ENCODE measurements around the gene LRRC18. TPM values are rescaled to one million over a fixed set of nuclear protein-coding genes. Genes with fewer than 3 reads are reported as not detected.

LRRC18 gene
- total RNA-seq, 1 experiment from 2014 or later = not detected

GRCh38 chr10:48964038-48964437 lies 24.4 kb upstream of the LRRC18 start:
- no peaks in the 10 kb centered on the region for H3K36me3 ChIP-seq (ENCODE audit: low read depth, low read length)
- H3K27me3 ChIP-seq (ENCODE audit: low read length) = peaks cover 38% of the 10 kb centered on the region
- H3K9me2 ChIP-seq (replicated peaks; ENCODE audit: low read length) = no peaks in the 10 kb centered on the region
- no TSS peak for BruUV-seq (replicated peaks)
- no peak overlapping the region for H3K9ac ChIP-seq (ENCODE audit: low read length)
- no peak overlapping the region for H3K4me2 ChIP-seq (ENCODE audit: low read length)
- no peaks in the 10 kb centered on the region for H3K79me2 ChIP-seq (ENCODE audit: low read length)
- no peak overlapping the region for H2AFZ ChIP-seq (ENCODE audit: low read length)
- POLR2A ChIA-PET (ENCODE audit: unreplicated experiment) = no interaction called here
- no peaks in the 10 kb centered on the region for H3K4me1 ChIP-seq (ENCODE audit: insufficient read depth, low read length)
- CTCF ChIA-PET = no interaction called here
- no peaks in the 10 kb centered on the region for H3K9me3 ChIP-seq (ENCODE audit: low read length)
- DNase-seq (no peak), ATAC-seq (no peak)
- H3K4me3 ChIP-seq (ENCODE audit: low read length) = no peak overlapping the region
- no peak overlapping the region for H3K27ac ChIP-seq (ENCODE audit: low read length)
- H4K20me1 ChIP-seq (ENCODE audit: low read length) = no peaks in the 10 kb centered on the region
- H3F3A ChIP-seq (ENCODE audit: low read length, unreplicated experiment) = no peaks in the 10 kb centered on the region
- TF ChIP-seq EZH2phosphoT487 (IDR thresholded peaks at IDR 0.05; ENCODE audit: borderline replicate concordance, low read length) (no peak), EZH2 (IDR thresholded peaks at IDR 0.05; ENCODE audit: low read length, unreplicated experiment) (no peak)
- TF ChIP-seq, protein P1, sequence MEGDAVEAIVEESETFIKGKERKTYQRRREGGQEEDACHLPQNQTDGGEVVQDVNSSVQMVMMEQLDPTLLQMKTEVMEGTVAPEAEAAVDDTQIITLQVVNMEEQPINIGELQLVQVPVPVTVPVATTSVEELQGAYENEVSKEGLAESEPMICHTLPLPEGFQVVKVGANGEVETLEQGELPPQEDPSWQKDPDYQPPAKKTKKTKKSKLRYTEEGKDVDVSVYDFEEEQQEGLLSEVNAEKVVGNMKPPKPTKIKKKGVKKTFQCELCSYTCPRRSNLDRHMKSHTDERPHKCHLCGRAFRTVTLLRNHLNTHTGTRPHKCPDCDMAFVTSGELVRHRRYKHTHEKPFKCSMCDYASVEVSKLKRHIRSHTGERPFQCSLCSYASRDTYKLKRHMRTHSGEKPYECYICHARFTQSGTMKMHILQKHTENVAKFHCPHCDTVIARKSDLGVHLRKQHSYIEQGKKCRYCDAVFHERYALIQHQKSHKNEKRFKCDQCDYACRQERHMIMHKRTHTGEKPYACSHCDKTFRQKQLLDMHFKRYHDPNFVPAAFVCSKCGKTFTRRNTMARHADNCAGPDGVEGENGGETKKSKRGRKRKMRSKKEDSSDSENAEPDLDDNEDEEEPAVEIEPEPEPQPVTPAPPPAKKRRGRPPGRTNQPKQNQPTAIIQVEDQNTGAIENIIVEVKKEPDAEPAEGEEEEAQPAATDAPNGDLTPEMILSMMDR (conservative IDR thresholded peaks at IDR 0.05; ENCODE audit: low read depth, low read length) = no peak
- intact Hi-C loops (cut with micrococcal nuclease) = no loop called here

DNA sequence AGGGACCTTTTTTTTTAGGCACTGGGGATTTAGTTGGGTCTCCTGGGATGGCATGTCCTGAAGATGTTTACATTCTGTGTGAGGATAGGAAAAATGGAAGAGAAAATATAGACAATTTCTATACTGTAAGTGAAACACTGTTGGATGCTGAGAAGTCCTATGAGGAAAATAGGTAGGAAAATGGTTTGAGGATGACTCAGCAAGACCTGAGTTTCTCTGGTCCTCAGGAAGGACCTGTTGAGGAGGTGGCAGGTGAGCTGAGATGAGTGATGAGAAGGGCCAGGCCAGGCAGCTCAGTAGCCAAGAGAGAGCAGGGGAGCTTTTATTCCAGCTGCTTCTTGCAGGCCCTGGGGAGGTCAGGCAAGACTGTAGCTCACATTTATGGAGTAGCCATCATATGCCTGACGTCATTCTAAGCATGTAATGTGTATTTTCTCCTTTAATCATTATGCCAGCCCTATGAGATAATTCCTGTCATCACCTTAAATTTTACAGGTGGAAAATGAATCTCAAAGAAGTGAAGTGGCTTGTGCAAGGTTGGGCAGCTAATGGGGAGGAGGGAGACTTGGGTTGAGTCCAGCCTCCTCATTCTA lies 19.1 kb upstream of the LRRC18 start:
- no peak for TF ChIP-seq EZH2phosphoT487 (IDR thresholded peaks at IDR 0.05; ENCODE audit: borderline replicate concordance, low read length)
- Histone ChIP-seq H3K79me2 (ENCODE audit: low read length) (no peaks in the 10 kb centered on the region), H3K9me2 (replicated peaks; ENCODE audit: low read length) (no peaks in the 10 kb centered on the region), H3K27me3 (ENCODE audit: low read length) (peaks cover 34% of the 10 kb centered on the region), H3K36me3 (ENCODE audit: low read depth, low read length) (no peaks in the 10 kb centered on the region), H3K9me3 (ENCODE audit: low read length) (no peaks in the 10 kb centered on the region), H3F3A (ENCODE audit: low read length, unreplicated experiment) (no peaks in the 10 kb centered on the region), H3K27ac (ENCODE audit: low read length) (no peak overlapping the region), H2AFZ (ENCODE audit: low read length) (no peak overlapping the region), H3K4me1 (ENCODE audit: insufficient read depth, low read length) (no peaks in the 10 kb centered on the region), H4K20me1 (ENCODE audit: low read length) (no peaks in the 10 kb centered on the region), H3K4me2 (ENCODE audit: low read length) (no peak overlapping the region), H3K9ac (ENCODE audit: low read length) (no peak overlapping the region), H3K4me3 (ENCODE audit: low read length) (no peak overlapping the region)
- DNase-seq (peak; percentile 22), ATAC-seq (no peak)
- BruUV-seq (replicated peaks) = no TSS peak
- intact Hi-C loops (cut with micrococcal nuclease) = no loop called here
- ChIA-PET POLR2A (ENCODE audit: unreplicated experiment) (no interaction called here), CTCF (interaction anchor here (0.6 kb wide), 1 partner anchor 303 kb away, joined by 9 read pairs; no protein-coding TSS in a partner anchor)

- Histone ChIP-seq H2AFZ (ENCODE audit: low read length) (no peak overlapping the region), H3K4me1 (ENCODE audit: insufficient read depth, low read length) (no peaks in the 10 kb centered on the region), H3K9me2 (replicated peaks; ENCODE audit: low read length) (no peaks in the 10 kb centered on the region), H3K27ac (ENCODE audit: low read length) (no peak overlapping the region), H3F3A (ENCODE audit: low read length, unreplicated experiment) (no peaks in the 10 kb centered on the region), H3K36me3 (ENCODE audit: low read depth, low read length) (no peaks in the 10 kb centered on the region), H3K4me2 (ENCODE audit: low read length) (no peak overlapping the region), H3K9ac (ENCODE audit: low read length) (no peak overlapping the region), H4K20me1 (ENCODE audit: low read length) (no peaks in the 10 kb centered on the region), H3K27me3 (ENCODE audit: low read length) (peaks cover 40% of the 10 kb centered on the region), H3K9me3 (ENCODE audit: low read length) (no peaks in the 10 kb centered on the region), H3K79me2 (ENCODE audit: low read length) (no peaks in the 10 kb centered on the region), H3K4me3 (ENCODE audit: low read length) (no peak overlapping the region)
- no peak for DNase-seq
- no TSS peak for BruUV-seq (replicated peaks)
- POLR2A ChIA-PET (ENCODE audit: unreplicated experiment) = no interaction called here
- no peak for TF ChIP-seq EZH2phosphoT487 (IDR thresholded peaks at IDR 0.05; ENCODE audit: borderline replicate concordance, low read length)
- TF ChIP-seq, protein P1 (conservative IDR thresholded peaks at IDR 0.05; ENCODE audit: low read depth, low read length) = no peak
- no peak for TF ChIP-seq EZH2 (IDR thresholded peaks at IDR 0.05; ENCODE audit: low read length, unreplicated experiment)
- CTCF ChIA-PET = no interaction called here
- no peak for ATAC-seq
- intact Hi-C loops (cut with micrococcal nuclease) = no loop called here
Observed at GRCh38 chr10:48957361-48958151, 17.9 kb upstream of the LRRC18 start.
